HCT116 (cell line): Measurements from ENCODE around the gene DET1. TPM values are rescaled to one million over a fixed set of nuclear protein-coding genes. Genes with fewer than 3 reads are reported as not detected.

ENCODE experiments used
- ATAC-seq: fragments of 200-7000 bp; cut with Tn5 transposase; 2 replicates; pipeline ENCODE4 v1.9.1; 2020; ENCODE audit warnings: mild to moderate bottlenecking, moderate library complexity
- BruUV-seq: library from RNA; stranded (reverse); fragments of 400-500 nt; replicated peaks from 2 replicates; lab custom pipeline; 2021; lab: Mats Ljungman, UMichigan
- CTCF ChIA-PET: fragments of 300-600 bp; sonication (Branson Sonifier 250); formaldehyde crosslinking; loops from one replicate; lab custom pipeline; 2021; ENCODE audit warnings: antibody characterized with exemption; lab: Charles Lee
- POLR2A ChIA-PET: fragments of 300-600, 350-600 bp; sonication (Branson Sonifier 250); formaldehyde crosslinking; loops from one replicate; lab custom pipeline; 2021; ENCODE audit warnings: antibody characterized with exemption; lab: Charles Lee
- RAD21 ChIA-PET, 2 experiments: fragments of 300-600 bp; sonication (Branson Sonifier 250); formaldehyde crosslinking; loops; one replicate each; lab custom pipeline; 2023; ENCODE audit warnings: low total read pairs in 2 of 2; ENCODE audit not compliant: uncharacterized antibody in 2 of 2, unreplicated experiment in 2 of 2, low non-redundant PET in 1 of 2; lab: Charles Lee
- DNase-seq: peaks from one replicate; pipeline ENCODE4 v3.0.0-alpha.2; 2010; ENCODE audit warnings: low read depth, low spot score
- H2AFZ ChIP-seq: fragments of 200-600 bp; shearing (Covaris generic), sonication (generic); 2 replicates; pipeline ENCODE4 v1.6.1; 2017; ENCODE audit warnings: low read depth, mixed run types, mixed read lengths, antibody characterized with exemption, low read length; ENCODE audit not compliant: poor library complexity, severe bottlenecking
- H3K27ac ChIP-seq: 2 replicates; pipeline ENCODE4 v1.5.1; 2012; ENCODE audit warnings: low read depth, low read length
- H3K27me3 ChIP-seq: fragments of 200-600 bp; sonication (generic); 2 replicates; pipeline ENCODE4 v1.6.1; 2016; ENCODE audit warnings: mixed run types, low read length, mixed read lengths; ENCODE audit not compliant: insufficient read depth
- H3K36me3 ChIP-seq, 2 experiments: fragments of 200-500 bp in 1 of 2; fragments of 200-600 bp in 1 of 2; sonication (Bioruptor generic) in 1 of 2; sonication (generic) in 1 of 2; 2 replicates each; pipeline versions ENCODE4 v1.5.1 to v1.6.1; 2014 to 2016; ENCODE audit warnings: low read length in 2 of 2, inconsistent platforms in 1 of 2, mixed read lengths in 1 of 2, mixed run types in 1 of 2; ENCODE audit not compliant: insufficient read depth in 2 of 2, control insufficient read depth in 1 of 2
- H3K4me1 ChIP-seq, 2 experiments: fragments of 200-600 bp in 1 of 2; sonication (generic) in 1 of 2; 2 replicates each; pipeline versions ENCODE4 v1.5.1 to v1.6.1; 2012 to 2017; ENCODE audit warnings: low read length in 2 of 2, inconsistent platforms in 1 of 2, mild to moderate bottlenecking in 1 of 2, mixed read lengths in 1 of 2, mixed run types in 1 of 2, moderate library complexity in 1 of 2; ENCODE audit not compliant: insufficient read depth in 2 of 2, control insufficient read depth in 1 of 2
- H3K4me2 ChIP-seq: fragments of 200-600 bp; sonication (generic); 2 replicates; pipeline ENCODE4 v1.6.1; 2017; ENCODE audit warnings: mixed run types, low read length, mixed read lengths
- H3K4me3 ChIP-seq, 2 experiments: fragments of 200-600 bp in 1 of 2; sonication (generic) in 1 of 2; replicated peaks in 1 of 2; 2 replicates each; pipeline ENCODE4 v1.5.1; 2011 to 2016; ENCODE audit warnings: low read length in 2 of 2, control low read depth in 1 of 2, low read depth in 1 of 2, mild to moderate bottlenecking in 1 of 2, mixed read lengths in 1 of 2, mixed run types in 1 of 2
- H3K79me2 ChIP-seq: fragments of 200-600 bp; sonication (generic); 2 replicates; pipeline ENCODE4 v1.6.1; 2017; ENCODE audit warnings: mild to moderate bottlenecking, mixed run types, low read length, moderate library complexity, mixed read lengths; ENCODE audit not compliant: insufficient read depth
- H3K9ac ChIP-seq: fragments of 200-600 bp; sonication (generic); 2 replicates; pipeline ENCODE4 v1.6.1; 2016; ENCODE audit warnings: low read length, mixed read lengths
- H3K9me2 ChIP-seq: fragments of 200-600 bp; sonication (generic), shearing (Covaris generic); 2 replicates; pipeline ENCODE4 v1.6.1; 2017; ENCODE audit warnings: mixed run types, mild to moderate bottlenecking, moderate library complexity; ENCODE audit not compliant: insufficient read depth
- H3K9me3 ChIP-seq, 2 experiments: fragments of 200-500 bp in 1 of 2; fragments of 200-600 bp in 1 of 2; sonication (Bioruptor generic) in 1 of 2; sonication (generic) in 1 of 2; 2 replicates each; pipeline ENCODE4 v1.6.1; 2014 to 2017; ENCODE audit warnings: low read length in 2 of 2, mixed read lengths in 2 of 2, inconsistent platforms in 1 of 2, low read depth in 1 of 2, mild to moderate bottlenecking in 1 of 2, mixed run types in 1 of 2, moderate library complexity in 1 of 2; ENCODE audit not compliant: control insufficient read depth in 1 of 2, insufficient read depth in 1 of 2
- H4K20me1 ChIP-seq: fragments of 200-600 bp; sonication (generic), shearing (Covaris generic); 2 replicates; pipeline ENCODE4 v1.6.1; 2017; ENCODE audit warnings: mixed run types, mild to moderate bottlenecking, moderate library complexity; ENCODE audit not compliant: insufficient read depth
- CBX3 ChIP-seq: IDR thresholded peaks from 2 replicates; pipeline ENCODE4 v1.6.1; 2012; ENCODE audit warnings: low read depth
- CEBPB ChIP-seq: IDR thresholded peaks from 2 replicates; pipeline ENCODE4 v1.6.1; 2012; ENCODE audit warnings: low read depth
- EGR1 ChIP-seq: IDR thresholded peaks from 2 replicates; pipeline ENCODE4 v1.6.1; 2012; ENCODE audit warnings: low read depth
- EZH2phosphoT487 ChIP-seq: fragments of 200-600 bp; IDR thresholded peaks from 2 replicates; pipeline ENCODE4 v1.6.1; 2018; ENCODE audit warnings: antibody characterized with exemption, borderline replicate concordance
- SIN3A ChIP-seq: IDR thresholded peaks from 2 replicates; pipeline ENCODE4 v1.6.1; 2012; ENCODE audit warnings: low read depth
- SP1 ChIP-seq: IDR thresholded peaks from 2 replicates; pipeline ENCODE4 v1.6.1; 2012; ENCODE audit warnings: low read depth
- intact Hi-C: fragments of 100-400 bp; cut with micrococcal nuclease; formaldehyde crosslinking; loops from 2 replicates; pipeline ENCODE4 v1.10.0; 2022
- total RNA-seq: library from RNA; stranded (reverse); gene quantifications from one replicate; pipeline ENCODE4 v1.2.1, GENCODE V29; 2021; ENCODE audit not compliant: unreplicated experiment
- TF ChIP-seq, protein P1 (sequence below): IDR thresholded peaks from 2 replicates; pipeline ENCODE4 v1.6.1; 2012; ENCODE audit warnings: low read depth
- TF ChIP-seq, protein P2 (sequence below), 3 experiments: fragments of 200-600 bp in 1 of 3; sonication (generic) in 1 of 3; IDR thresholded peaks in 2 of 3; conservative IDR thresholded peaks in 1 of 3; 2 replicates each; pipeline ENCODE4 v1.5.1; 2012 to 2017; ENCODE audit warnings: low read depth in 2 of 3, low read length in 2 of 3, antibody characterized with exemption in 1 of 3, borderline replicate concordance in 1 of 3, control low read depth in 1 of 3, mild to moderate bottlenecking in 1 of 3, mixed read lengths in 1 of 3, mixed run types in 1 of 3, moderate library complexity in 1 of 3; ENCODE audit not compliant: insufficient read depth in 1 of 3
- TF ChIP-seq, protein P3 (sequence below): IDR thresholded peaks from 2 replicates; pipeline ENCODE4 v1.6.1; 2012

DET1 gene
- total RNA-seq, 1 experiment from 2014 or later: 2.5 TPM

DNA sequence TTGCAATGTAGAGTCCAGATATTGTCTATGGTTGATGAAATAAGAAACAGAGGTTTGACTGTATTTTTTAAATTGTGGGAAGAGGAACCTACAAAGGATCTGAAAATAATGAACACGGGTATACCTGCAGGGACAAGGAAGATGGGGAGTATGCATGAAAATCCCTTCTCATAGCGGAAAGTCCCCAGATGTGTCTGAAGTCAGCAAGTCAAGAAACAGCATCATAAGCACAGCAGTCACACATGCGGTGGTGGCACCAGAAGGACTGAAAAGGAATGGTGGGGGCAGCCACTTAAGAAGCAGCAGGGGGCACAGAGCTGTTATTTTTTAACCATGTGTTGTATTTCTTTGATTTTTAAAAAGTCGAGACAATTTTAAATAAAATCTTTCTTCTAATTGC is 74.3 kb downstream of the DET1 start:
- CTCF ChIA-PET: no interaction called here
- no peak overlapping the region for H3K4me3 ChIP-seq
- peaks cover 27% of the 10 kb centered on the region for H3K79me2 ChIP-seq
- no peaks in the 10 kb centered on the region for H3K9me2 ChIP-seq
- DNase-seq (no peak), ATAC-seq (no peak)
- no peak overlapping the region for H2AFZ ChIP-seq
- no peak overlapping the region for H3K4me2 ChIP-seq
- TF ChIP-seq EGR1 (no peak), CBX3 (no peak), CEBPB (no peak), SIN3A (no peak), SP1 (no peak), EZH2phosphoT487 (no peak)
- TF ChIP-seq, protein P1, sequence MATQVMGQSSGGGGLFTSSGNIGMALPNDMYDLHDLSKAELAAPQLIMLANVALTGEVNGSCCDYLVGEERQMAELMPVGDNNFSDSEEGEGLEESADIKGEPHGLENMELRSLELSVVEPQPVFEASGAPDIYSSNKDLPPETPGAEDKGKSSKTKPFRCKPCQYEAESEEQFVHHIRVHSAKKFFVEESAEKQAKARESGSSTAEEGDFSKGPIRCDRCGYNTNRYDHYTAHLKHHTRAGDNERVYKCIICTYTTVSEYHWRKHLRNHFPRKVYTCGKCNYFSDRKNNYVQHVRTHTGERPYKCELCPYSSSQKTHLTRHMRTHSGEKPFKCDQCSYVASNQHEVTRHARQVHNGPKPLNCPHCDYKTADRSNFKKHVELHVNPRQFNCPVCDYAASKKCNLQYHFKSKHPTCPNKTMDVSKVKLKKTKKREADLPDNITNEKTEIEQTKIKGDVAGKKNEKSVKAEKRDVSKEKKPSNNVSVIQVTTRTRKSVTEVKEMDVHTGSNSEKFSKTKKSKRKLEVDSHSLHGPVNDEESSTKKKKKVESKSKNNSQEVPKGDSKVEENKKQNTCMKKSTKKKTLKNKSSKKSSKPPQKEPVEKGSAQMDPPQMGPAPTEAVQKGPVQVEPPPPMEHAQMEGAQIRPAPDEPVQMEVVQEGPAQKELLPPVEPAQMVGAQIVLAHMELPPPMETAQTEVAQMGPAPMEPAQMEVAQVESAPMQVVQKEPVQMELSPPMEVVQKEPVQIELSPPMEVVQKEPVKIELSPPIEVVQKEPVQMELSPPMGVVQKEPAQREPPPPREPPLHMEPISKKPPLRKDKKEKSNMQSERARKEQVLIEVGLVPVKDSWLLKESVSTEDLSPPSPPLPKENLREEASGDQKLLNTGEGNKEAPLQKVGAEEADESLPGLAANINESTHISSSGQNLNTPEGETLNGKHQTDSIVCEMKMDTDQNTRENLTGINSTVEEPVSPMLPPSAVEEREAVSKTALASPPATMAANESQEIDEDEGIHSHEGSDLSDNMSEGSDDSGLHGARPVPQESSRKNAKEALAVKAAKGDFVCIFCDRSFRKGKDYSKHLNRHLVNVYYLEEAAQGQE: no peak
- TF ChIP-seq, protein P2, sequence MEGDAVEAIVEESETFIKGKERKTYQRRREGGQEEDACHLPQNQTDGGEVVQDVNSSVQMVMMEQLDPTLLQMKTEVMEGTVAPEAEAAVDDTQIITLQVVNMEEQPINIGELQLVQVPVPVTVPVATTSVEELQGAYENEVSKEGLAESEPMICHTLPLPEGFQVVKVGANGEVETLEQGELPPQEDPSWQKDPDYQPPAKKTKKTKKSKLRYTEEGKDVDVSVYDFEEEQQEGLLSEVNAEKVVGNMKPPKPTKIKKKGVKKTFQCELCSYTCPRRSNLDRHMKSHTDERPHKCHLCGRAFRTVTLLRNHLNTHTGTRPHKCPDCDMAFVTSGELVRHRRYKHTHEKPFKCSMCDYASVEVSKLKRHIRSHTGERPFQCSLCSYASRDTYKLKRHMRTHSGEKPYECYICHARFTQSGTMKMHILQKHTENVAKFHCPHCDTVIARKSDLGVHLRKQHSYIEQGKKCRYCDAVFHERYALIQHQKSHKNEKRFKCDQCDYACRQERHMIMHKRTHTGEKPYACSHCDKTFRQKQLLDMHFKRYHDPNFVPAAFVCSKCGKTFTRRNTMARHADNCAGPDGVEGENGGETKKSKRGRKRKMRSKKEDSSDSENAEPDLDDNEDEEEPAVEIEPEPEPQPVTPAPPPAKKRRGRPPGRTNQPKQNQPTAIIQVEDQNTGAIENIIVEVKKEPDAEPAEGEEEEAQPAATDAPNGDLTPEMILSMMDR (IDR thresholded peaks at IDR 0.05 in 2 of 3, conservative IDR thresholded peaks at IDR 0.05 in 1 of 3; ENCODE audit: borderline replicate concordance in 1 of 3, insufficient read depth in 1 of 3, low read depth in 2 of 3, low read length in 2 of 3): no peak
- TF ChIP-seq, protein P3, sequence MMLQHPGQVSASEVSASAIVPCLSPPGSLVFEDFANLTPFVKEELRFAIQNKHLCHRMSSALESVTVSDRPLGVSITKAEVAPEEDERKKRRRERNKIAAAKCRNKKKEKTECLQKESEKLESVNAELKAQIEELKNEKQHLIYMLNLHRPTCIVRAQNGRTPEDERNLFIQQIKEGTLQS: no peak
- RAD21 ChIA-PET: no interaction called here
- H4K20me1 ChIP-seq: no peaks in the 10 kb centered on the region; the same call in 1 of the 2 replicates
- no peak overlapping the region for H3K9ac ChIP-seq
- no TSS peak for BruUV-seq
- no peaks in the 10 kb centered on the region for H3K27me3 ChIP-seq
- intact Hi-C loops: no loop called here
- peaks cover 5 to 12% of the 10 kb centered on the region in 2 experiments; a peak in 3 of 4 replicates for H3K36me3 ChIP-seq
- H3K4me1 ChIP-seq: peaks cover 4 to 6% of the 10 kb centered on the region in 2 experiments; a peak in 3 of 4 replicates
- POLR2A ChIA-PET: no interaction called here
- H3K27ac ChIP-seq: no peak overlapping the region
- no peaks in the 10 kb centered on the region for H3K9me3 ChIP-seq
